GM10266 (cell line): ENCODE data around the gene COL4A1.

Source experiments
- DNase-seq: peaks from one replicate; pipeline ENCODE4 v3.0.0; 2012; ENCODE audit errors: extremely low spot score
- CTCF ChIP-seq: IDR thresholded peaks from 2 replicates; pipeline ENCODE4 v1.5.1; 2012; ENCODE audit warnings: mild to moderate bottlenecking, low read depth; ENCODE audit not compliant: control insufficient read depth, insufficient read depth; ENCODE audit errors: missing control alignments

Gene COL4A1

GRCh38 chr13:110341445-110342244 lies 34.7 kb upstream of the COL4A1 start:
- no peak for TF ChIP-seq CTCF
- no peak for DNase-seq

- no peak for DNase-seq
- no peak for TF ChIP-seq CTCF
Observed at GRCh38 chr13:110340812-110341444, 34.0 kb upstream of the COL4A1 start.

GRCh38 chr13:110339975-110340550 lies 33.1 kb upstream of the COL4A1 start:
- TF ChIP-seq CTCF = no peak
- no peak for DNase-seq

- no peak for TF ChIP-seq CTCF
Observed at GRCh38 chr13:110339263-110339662, 32.3 kb upstream of the COL4A1 start.

GRCh38 chr13:110338441-110339101 lies 31.6 kb upstream of the COL4A1 start:
- no peak for TF ChIP-seq CTCF
- DNase-seq = no peak

More at GRCh38 chr13:110339263-110339662, 32.3 kb upstream of the COL4A1 start:
- no peak for DNase-seq

- no peak for TF ChIP-seq CTCF
- DNase-seq = no peak
Observed at GRCh38 chr13:110337247-110337646, 30.3 kb upstream of the COL4A1 start.

- DNase-seq = no peak
- no peak for TF ChIP-seq CTCF
Observed at GRCh38 chr13:110336681-110337080, 29.7 kb upstream of the COL4A1 start.
